GM06990 (cell line): Measurements from ENCODE around the gene SIPA1L3.

Experiments
- DNase-seq: peaks from one replicate; pipeline ENCODE4 v3.0.0-alpha.2; 2011; ENCODE audit not compliant: insufficient read length; ENCODE audit errors: extremely low read depth
- H3K27me3 ChIP-seq: replicated peaks from 2 replicates; pipeline ENCODE4 v1.6.0; 2011; ENCODE audit warnings: low read length; ENCODE audit not compliant: control insufficient read depth, insufficient read depth
- H3K36me3 ChIP-seq: 2 replicates; pipeline ENCODE4 v1.5.1; 2011; ENCODE audit warnings: low read length; ENCODE audit not compliant: control insufficient read depth, insufficient read depth
- H3K4me3 ChIP-seq: replicated peaks from 2 replicates; pipeline ENCODE4 v1.5.1; 2011; ENCODE audit warnings: low read depth, mild to moderate bottlenecking, control low read depth, low read length
- CTCF ChIP-seq: IDR thresholded peaks from 2 replicates; pipeline ENCODE4 v1.5.1; 2011; ENCODE audit warnings: low read length, control low read depth, mild to moderate bottlenecking, inconsistent platforms; ENCODE audit not compliant: insufficient read depth, poor library complexity, severe bottlenecking

SIPA1L3 gene

GRCh38 chr19:37982655-37983054 is 75.6 kb downstream of the SIPA1L3 start:
- H3K36me3 ChIP-seq, result no peaks in the 10 kb centered on the region; the same call in 1 of the 2 replicates

GRCh38 chr19:37983153-37983552 is 76.1 kb downstream of the SIPA1L3 start:
- Histone ChIP-seq H3K36me3 (no peaks in the 10 kb centered on the region; the same call in 1 of the 2 replicates), H3K4me3 (no peak overlapping the region), H3K27me3 (no peaks in the 10 kb centered on the region)
- no peak for DNase-seq
- no peak for TF ChIP-seq CTCF

More at GRCh38 chr19:37982655-37983054, 75.6 kb downstream of the SIPA1L3 start:
- no peak overlapping the region for H3K4me3 ChIP-seq
- no peaks in the 10 kb centered on the region for H3K27me3 ChIP-seq
- no peak for TF ChIP-seq CTCF
- DNase-seq, result no peak

- Histone ChIP-seq H3K36me3 (no peaks in the 10 kb centered on the region; the same call in 1 of the 2 replicates), H3K4me3 (no peak overlapping the region), H3K27me3 (no peaks in the 10 kb centered on the region)
- no peak for TF ChIP-seq CTCF
- no peak for DNase-seq
These were observed 76.9 kb downstream of the SIPA1L3 start for GRCh38 chr19:37983916-37984315.

GRCh38 chr19:37986048-37986750 is 79.2 kb downstream of the SIPA1L3 start:
- no peak for TF ChIP-seq CTCF
- H3K27me3 ChIP-seq, result no peaks in the 10 kb centered on the region
- peak; percentile 56 for DNase-seq
- H3K36me3 ChIP-seq, result no peaks in the 10 kb centered on the region; the same call in 1 of the 2 replicates
- H3K4me3 ChIP-seq, result no peak overlapping the region

GRCh38 chr19:37987356-37988332 is 80.6 kb downstream of the SIPA1L3 start:
- H3K27me3 ChIP-seq, result no peaks in the 10 kb centered on the region
- no peaks in the 10 kb centered on the region; the same call in none of the 2 replicates for H3K36me3 ChIP-seq
- TF ChIP-seq CTCF, result peak; percentile 56
- DNase-seq, result no peak
- no peak overlapping the region for H3K4me3 ChIP-seq
